ENCODE measurements around the gene LBHD2. TPM values are rescaled to one million over a fixed set of nuclear protein-coding genes. Genes with fewer than 3 reads are reported as not detected.

Gene LBHD2
- total and polyA plus RNA-seq, 2 of the 8 experiments (the other 6 are each of a cell fraction or from before 2014, with no cell fraction given) = not detected

- TF ChIP-seq POLR2A (IDR thresholded peaks at IDR 0.05; ENCODE audit: control extremely low read depth in 1 of 2, low read depth in 2 of 2, low read length in 2 of 2) (0 out of 3 replicates have a peak, but pooled peaks of 1 of the 2 experiments have one; percentile 22), TCF12 (IDR thresholded peaks at IDR 0.05; ENCODE audit: low read depth, low read length) (no peak), MAFK (IDR thresholded peaks at IDR 0.05; ENCODE audit: low read depth, low read length) (no peak), CBX8 (IDR thresholded peaks at IDR 0.05; ENCODE audit: borderline replicate concordance, low read depth, low read length) (no peak), KDM5A (IDR thresholded peaks at IDR 0.05; ENCODE audit: low read length) (no peak), RFX5 (IDR thresholded peaks at IDR 0.05; ENCODE audit: borderline replicate concordance, low read depth, low read length) (no peak), ZNF274 (IDR thresholded peaks at IDR 0.05; ENCODE audit: borderline replicate concordance, extremely low read depth, low read length) (no peak), SIN3A (conservative IDR thresholded peaks at IDR 0.05 in 1 of 2, IDR thresholded peaks at IDR 0.05 in 1 of 2; ENCODE audit: low read depth in 1 of 2, low read length in 2 of 2) (no peak; a peak in 1 of 4 replicates), GABPA (IDR thresholded peaks at IDR 0.05; ENCODE audit: borderline replicate concordance, insufficient read depth, low read length) (no peak), TAF1 (IDR thresholded peaks at IDR 0.05; ENCODE audit: low read depth, low read length) (0 out of 2 replicates have a peak, but pooled peaks have one; percentile 18), JUND (IDR thresholded peaks at IDR 0.05; ENCODE audit: low read length) (no peak), CHD2 (IDR thresholded peaks at IDR 0.05; ENCODE audit: low read length) (peak; percentile 27; the same call in 1 of the 2 replicates), SIX5 (IDR thresholded peaks at IDR 0.05; ENCODE audit: low read depth, low read length) (no peak), POLR2AphosphoS5 (IDR thresholded peaks at IDR 0.05; ENCODE audit: low read depth, low read length) (no peak), CTCF (IDR thresholded peaks at IDR 0.05; ENCODE audit: control extremely low read depth in 1 of 3, insufficient read depth in 1 of 3, low read depth in 1 of 3, low read length in 3 of 3) (no peak), SRF (IDR thresholded peaks at IDR 0.05; ENCODE audit: low read depth, low read length) (no peak), TAF7 (optimal IDR thresholded peaks at IDR 0.05; ENCODE audit: borderline replicate concordance, low read depth, low read length) (no peak), TEAD4 (IDR thresholded peaks at IDR 0.05; ENCODE audit: low read depth, low read length) (no peak), CHD1 (IDR thresholded peaks at IDR 0.05; ENCODE audit: low read depth, low read length) (no peak), HDAC6 (IDR thresholded peaks at IDR 0.05; ENCODE audit: low read depth, low read length) (no peak), TBP (IDR thresholded peaks at IDR 0.05; ENCODE audit: low read depth, low read length) (no peak), SIRT6 (IDR thresholded peaks at IDR 0.05; ENCODE audit: low read length) (no peak), SP4 (IDR thresholded peaks at IDR 0.05; ENCODE audit: low read length) (no peak)
- TF ChIP-seq, protein P1, sequence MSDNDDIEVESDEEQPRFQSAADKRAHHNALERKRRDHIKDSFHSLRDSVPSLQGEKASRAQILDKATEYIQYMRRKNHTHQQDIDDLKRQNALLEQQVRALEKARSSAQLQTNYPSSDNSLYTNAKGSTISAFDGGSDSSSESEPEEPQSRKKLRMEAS (IDR thresholded peaks at IDR 0.05) = peak; percentile 84
Observed at GRCh38 chr14:103057372-103058163, 26.4 kb upstream of the LBHD2 start, which contains the start of gene CDC42BPB (continued).
